ENCODE measurements around the gene GAS2.

GRCh38 chr11:22671751-22672150 is 5.3 kb downstream of the GAS2 start:
- no peak for TF ChIP-seq CTCF (IDR thresholded peaks at IDR 0.05)
- no peak for TF ChIP-seq POLR2A (IDR thresholded peaks at IDR 0.05; ENCODE audit: low read length)
- TF ChIP-seq RAD21 (conservative IDR thresholded peaks at IDR 0.05 in 1 of 2, IDR thresholded peaks at IDR 0.05 in 1 of 2): no peak
- no peak for TF ChIP-seq JUN (IDR thresholded peaks at IDR 0.05)
- no peak for TF ChIP-seq EP300 (IDR thresholded peaks at IDR 0.05)
- TF ChIP-seq KDM1A (IDR thresholded peaks at IDR 0.05; ENCODE audit: low read depth): no peak

Measured in A549 (cell line).